GM23338 (cell line): Measurements from ENCODE around the gene AHSP.

ENCODE experiments used
- CREB1 ChIP-seq: fragments of 250-450 bp; sonication (Bioruptor Pico); IDR thresholded peaks from 2 replicates; pipeline ENCODE4 v1.5.0; 2020; ENCODE audit warnings: low read depth, mild to moderate bottlenecking, moderate library complexity
- EZH2 ChIP-seq: fragments of 200-600 bp; sonication (generic); IDR thresholded peaks from one replicate; pipeline ENCODE4 v1.8.0; 2017; ENCODE audit warnings: antibody characterized with exemption, mild to moderate bottlenecking, low read depth; ENCODE audit not compliant: unreplicated experiment
- JUNB ChIP-seq: IDR thresholded peaks from one replicate; pipeline ENCODE4 v1.6.1; 2016; ENCODE audit warnings: antibody characterized with exemption; ENCODE audit not compliant: unreplicated experiment
- POLR2AphosphoS5 ChIP-seq: IDR thresholded peaks from 2 replicates; pipeline ENCODE4 v1.6.1; 2016; ENCODE audit warnings: antibody characterized with exemption, low read depth
- TF ChIP-seq, protein P1 (sequence below), 2 experiments: fragments of 200-600 bp in 1 of 2; sonication (generic) in 1 of 2; conservative IDR thresholded peaks; 2 replicates each; pipeline versions ENCODE4 v1.5.1 to v1.6.1; 2016 to 2017; ENCODE audit warnings: antibody characterized with exemption in 2 of 2, low read depth in 2 of 2, mild to moderate bottlenecking in 2 of 2, moderate library complexity in 1 of 2
- TF ChIP-seq, protein P2 (sequence below): IDR thresholded peaks from one replicate; pipeline ENCODE4 v1.6.1; 2018; ENCODE audit warnings: antibody characterized with exemption; ENCODE audit not compliant: unreplicated experiment
- TF ChIP-seq, protein P3 (sequence below): IDR thresholded peaks from 2 replicates; pipeline ENCODE4 v1.6.1; 2016; ENCODE audit warnings: antibody characterized with exemption

DNA sequence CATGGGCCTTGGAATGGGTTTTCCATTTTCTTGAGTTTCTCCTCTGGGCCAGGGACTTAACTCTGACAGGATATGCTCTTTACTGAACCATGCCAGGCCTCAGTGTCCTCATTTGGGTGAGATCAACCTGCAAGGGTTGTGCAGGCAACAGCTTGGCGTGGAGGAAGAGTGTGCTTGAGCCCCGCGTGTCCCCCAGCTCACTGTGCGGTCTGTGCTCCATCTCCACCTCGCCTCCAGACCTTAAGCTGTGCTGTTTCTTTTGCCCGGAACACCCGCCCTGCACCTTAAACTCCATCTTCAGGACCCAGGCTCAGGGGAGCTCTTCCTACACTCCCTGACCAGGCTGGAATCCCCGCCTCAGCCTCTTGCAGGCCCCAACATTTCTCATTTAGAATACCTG, 29.2 kb upstream of the AHSP start:
- TF ChIP-seq, protein P1, sequence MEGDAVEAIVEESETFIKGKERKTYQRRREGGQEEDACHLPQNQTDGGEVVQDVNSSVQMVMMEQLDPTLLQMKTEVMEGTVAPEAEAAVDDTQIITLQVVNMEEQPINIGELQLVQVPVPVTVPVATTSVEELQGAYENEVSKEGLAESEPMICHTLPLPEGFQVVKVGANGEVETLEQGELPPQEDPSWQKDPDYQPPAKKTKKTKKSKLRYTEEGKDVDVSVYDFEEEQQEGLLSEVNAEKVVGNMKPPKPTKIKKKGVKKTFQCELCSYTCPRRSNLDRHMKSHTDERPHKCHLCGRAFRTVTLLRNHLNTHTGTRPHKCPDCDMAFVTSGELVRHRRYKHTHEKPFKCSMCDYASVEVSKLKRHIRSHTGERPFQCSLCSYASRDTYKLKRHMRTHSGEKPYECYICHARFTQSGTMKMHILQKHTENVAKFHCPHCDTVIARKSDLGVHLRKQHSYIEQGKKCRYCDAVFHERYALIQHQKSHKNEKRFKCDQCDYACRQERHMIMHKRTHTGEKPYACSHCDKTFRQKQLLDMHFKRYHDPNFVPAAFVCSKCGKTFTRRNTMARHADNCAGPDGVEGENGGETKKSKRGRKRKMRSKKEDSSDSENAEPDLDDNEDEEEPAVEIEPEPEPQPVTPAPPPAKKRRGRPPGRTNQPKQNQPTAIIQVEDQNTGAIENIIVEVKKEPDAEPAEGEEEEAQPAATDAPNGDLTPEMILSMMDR (conservative IDR thresholded peaks at IDR 0.05; ENCODE audit: low read depth in 2 of 2), result no peak
- no peak for TF ChIP-seq EZH2
- TF ChIP-seq POLR2AphosphoS5, result no peak
- no peak for TF ChIP-seq CREB1 (CRISPR knock-in tag)
- TF ChIP-seq, protein P2, sequence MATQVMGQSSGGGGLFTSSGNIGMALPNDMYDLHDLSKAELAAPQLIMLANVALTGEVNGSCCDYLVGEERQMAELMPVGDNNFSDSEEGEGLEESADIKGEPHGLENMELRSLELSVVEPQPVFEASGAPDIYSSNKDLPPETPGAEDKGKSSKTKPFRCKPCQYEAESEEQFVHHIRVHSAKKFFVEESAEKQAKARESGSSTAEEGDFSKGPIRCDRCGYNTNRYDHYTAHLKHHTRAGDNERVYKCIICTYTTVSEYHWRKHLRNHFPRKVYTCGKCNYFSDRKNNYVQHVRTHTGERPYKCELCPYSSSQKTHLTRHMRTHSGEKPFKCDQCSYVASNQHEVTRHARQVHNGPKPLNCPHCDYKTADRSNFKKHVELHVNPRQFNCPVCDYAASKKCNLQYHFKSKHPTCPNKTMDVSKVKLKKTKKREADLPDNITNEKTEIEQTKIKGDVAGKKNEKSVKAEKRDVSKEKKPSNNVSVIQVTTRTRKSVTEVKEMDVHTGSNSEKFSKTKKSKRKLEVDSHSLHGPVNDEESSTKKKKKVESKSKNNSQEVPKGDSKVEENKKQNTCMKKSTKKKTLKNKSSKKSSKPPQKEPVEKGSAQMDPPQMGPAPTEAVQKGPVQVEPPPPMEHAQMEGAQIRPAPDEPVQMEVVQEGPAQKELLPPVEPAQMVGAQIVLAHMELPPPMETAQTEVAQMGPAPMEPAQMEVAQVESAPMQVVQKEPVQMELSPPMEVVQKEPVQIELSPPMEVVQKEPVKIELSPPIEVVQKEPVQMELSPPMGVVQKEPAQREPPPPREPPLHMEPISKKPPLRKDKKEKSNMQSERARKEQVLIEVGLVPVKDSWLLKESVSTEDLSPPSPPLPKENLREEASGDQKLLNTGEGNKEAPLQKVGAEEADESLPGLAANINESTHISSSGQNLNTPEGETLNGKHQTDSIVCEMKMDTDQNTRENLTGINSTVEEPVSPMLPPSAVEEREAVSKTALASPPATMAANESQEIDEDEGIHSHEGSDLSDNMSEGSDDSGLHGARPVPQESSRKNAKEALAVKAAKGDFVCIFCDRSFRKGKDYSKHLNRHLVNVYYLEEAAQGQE, result no peak
- TF ChIP-seq, protein P3, sequence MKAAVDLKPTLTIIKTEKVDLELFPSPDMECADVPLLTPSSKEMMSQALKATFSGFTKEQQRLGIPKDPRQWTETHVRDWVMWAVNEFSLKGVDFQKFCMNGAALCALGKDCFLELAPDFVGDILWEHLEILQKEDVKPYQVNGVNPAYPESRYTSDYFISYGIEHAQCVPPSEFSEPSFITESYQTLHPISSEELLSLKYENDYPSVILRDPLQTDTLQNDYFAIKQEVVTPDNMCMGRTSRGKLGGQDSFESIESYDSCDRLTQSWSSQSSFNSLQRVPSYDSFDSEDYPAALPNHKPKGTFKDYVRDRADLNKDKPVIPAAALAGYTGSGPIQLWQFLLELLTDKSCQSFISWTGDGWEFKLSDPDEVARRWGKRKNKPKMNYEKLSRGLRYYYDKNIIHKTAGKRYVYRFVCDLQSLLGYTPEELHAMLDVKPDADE, result no peak
- no peak for TF ChIP-seq JUNB
